Common myeloid progenitor, CD34-positive (primary cell): ENCODE measurements around the gene SRSF12.
A peak's percentile ranks its signal among the peaks of the same experiment; 100 is the strongest.
"Not testable (repeated sequence)": the region's sequence is repeated elsewhere in the genome, so short reads cannot be mapped to it uniquely, and the experiment has no call there.

ENCODE experiments used
- CTCF ChIA-PET: fragments of 350-600 bp; sonication (Branson Sonifier 250); formaldehyde crosslinking; loops from one replicate; lab custom pipeline; 2021; ENCODE audit warnings: antibody characterized with exemption; lab: Charles Lee
- POLR2A ChIA-PET: fragments of 350-600 bp; sonication (Branson Sonifier 250); formaldehyde crosslinking; loops from one replicate; lab custom pipeline; 2021; ENCODE audit warnings: antibody characterized with exemption; lab: Charles Lee
- DNase-seq, 3 donors: peaks; one replicate each; pipeline versions ENCODE4 v3.0.0 to v3.0.0-alpha.2; 2013
- H3K27ac ChIP-seq, 2 experiments: 1 replicate in 1 of 2; 2 replicates in 1 of 2; pipeline ENCODE4 v1.7.0; 2013; ENCODE audit warnings: inconsistent platforms in 2 of 2, low read length in 2 of 2, mild to moderate bottlenecking in 2 of 2, low read depth in 1 of 2, moderate library complexity in 1 of 2; ENCODE audit not compliant: severe bottlenecking in 2 of 2, insufficient read depth in 1 of 2, poor library complexity in 1 of 2
- H3K27me3 ChIP-seq, 5 experiments: replicated peaks in 2 of 5; 1 replicate in 3 of 5; 2 replicates in 2 of 5; pipeline versions ENCODE4 v1.6.1 to v1.7.0; 2013; ENCODE audit warnings: low read length in 4 of 5, mild to moderate bottlenecking in 2 of 5, moderate library complexity in 2 of 5, inconsistent platforms in 1 of 5; ENCODE audit not compliant: insufficient read depth in 5 of 5, control insufficient read depth in 4 of 5
- H3K36me3 ChIP-seq, 4 experiments: 1 replicate in 2 of 4; 2 replicates in 2 of 4; pipeline versions ENCODE4 v1.6.1 to v1.7.0; 2013; ENCODE audit warnings: low read length in 3 of 4, control low read depth in 1 of 4, mild to moderate bottlenecking in 1 of 4; ENCODE audit not compliant: control insufficient read depth in 4 of 4, insufficient read depth in 4 of 4
- H3K4me1 ChIP-seq, 4 experiments: 1 replicate in 3 of 4; 2 replicates in 1 of 4; pipeline versions ENCODE4 v1.6.1 to v1.7.1; 2013; ENCODE audit warnings: low read length in 3 of 4, mild to moderate bottlenecking in 3 of 4, control low read depth in 1 of 4, inconsistent platforms in 1 of 4, moderate library complexity in 1 of 4; ENCODE audit not compliant: control insufficient read depth in 4 of 4, insufficient read depth in 4 of 4; ENCODE audit errors: control extremely low read depth in 1 of 4
- H3K4me3 ChIP-seq, 7 experiments: 1 replicate in 4 of 7; 2 replicates in 3 of 7; pipeline versions ENCODE4 v1.5.1 to v1.7.0; 2013; ENCODE audit warnings: mild to moderate bottlenecking in 7 of 7, low read length in 6 of 7, moderate library complexity in 6 of 7, inconsistent platforms in 2 of 7, low read depth in 2 of 7, control low read depth in 1 of 7; ENCODE audit not compliant: insufficient read depth in 4 of 7, control insufficient read depth in 1 of 7; ENCODE audit errors: extremely low read depth in 1 of 7
- H3K9me3 ChIP-seq, 5 experiments: 1 replicate in 4 of 5; 2 replicates in 1 of 5; pipeline versions ENCODE4 v1.6.1 to v1.7.1; 2013; ENCODE audit warnings: low read length in 4 of 5, mild to moderate bottlenecking in 2 of 5, inconsistent platforms in 1 of 5, low read depth in 1 of 5, moderate library complexity in 1 of 5; ENCODE audit not compliant: control insufficient read depth in 4 of 5, insufficient read depth in 2 of 5; ENCODE audit errors: control extremely low read depth in 1 of 5
- WGBS: methylation state at CpG from one replicate; pipeline ENCODE4 v1.1.5; 2013; ENCODE audit not compliant: insufficient coverage; 5-methylcytosine and 5-hydroxymethylcytosine counted together

The SRSF12 gene

GRCh38 chr6:89131599-89131998 is 13.7 kb upstream of the SRSF12 start:
- peaks cover 0 to 12% (median 8%) of the 10 kb centered on the region in 5 experiments for H3K9me3 ChIP-seq
- H3K36me3 ChIP-seq, result no peaks in the 10 kb centered on the region
- DNase-seq, result no peak
- no peaks in the 10 kb centered on the region for H3K27me3 ChIP-seq
- H3K4me1 ChIP-seq, result no peaks in the 10 kb centered on the region
- 100% methylated on average over 2 of the region's 3 CpGs for WGBS
- ChIA-PET CTCF (interaction anchor here (0.7 to 1.9 kb wide), 5 partner anchors 9 to 241 kb away, joined by 3 to 7 read pairs (median 3); no protein-coding TSS in a partner anchor), POLR2A (interaction anchor here (1.2 kb wide), 1 partner anchor 14 kb away, joined by 3 read pairs; the partner anchor contains the start of gene PM20D2)
- no peak overlapping the region for H3K27ac ChIP-seq
- no peak overlapping the region for H3K4me3 ChIP-seq

GRCh38 chr6:89128256-89128671 is 10.4 kb upstream of the SRSF12 start:
- POLR2A ChIA-PET, H3K27ac ChIP-seq, H3K4me1 ChIP-seq, H3K4me3 ChIP-seq, H3K27me3 ChIP-seq, H3K36me3 ChIP-seq: not testable (repeated sequence)
- CTCF ChIA-PET, result interaction anchor here (1.0 to 1.6 kb wide), 2 partner anchors 13 to 17 kb away, joined by 3 to 4 read pairs; no protein-coding TSS in a partner anchor
- peaks cover 0 to 12% (median 8%) of the 10 kb centered on the region in 5 experiments for H3K9me3 ChIP-seq
- 59% methylated on average over 2 of the region's 2 CpGs for WGBS
- DNase-seq, result peak in 2 of 3 donors; percentile 52 to 64

- Histone ChIP-seq H3K9me3 (peaks cover 0 to 6% (median 2%) of the 10 kb centered on the region in 5 experiments), H3K27ac (no peak overlapping the region), H3K4me3 (no peak overlapping the region), H3K27me3 (no peaks in the 10 kb centered on the region), H3K36me3 (no peaks in the 10 kb centered on the region), H3K4me1 (peaks cover 0 to 5% (median 4%) of the 10 kb centered on the region in 4 experiments)
- POLR2A ChIA-PET, result interaction anchor here (1.6 kb wide), 1 partner anchor 24 kb away, joined by 3 read pairs; the partner anchor contains the start of gene PM20D2
- CTCF ChIA-PET, result interaction anchor here (0.5 to 3.0 kb wide), 14 partner anchors 12 to 250 kb away, joined by 3 to 36 read pairs (median 4); partner anchors contain the start of gene PM20D2
- DNase-seq, result peak in 2 of 3 donors; percentile 66 to 71
Measured at GRCh38 chr6:89122625-89123024, 4.8 kb upstream of the SRSF12 start.

GRCh38 chr6:89121934-89122333 is 4.1 kb upstream of the SRSF12 start:
- H3K9me3 ChIP-seq, result no peaks in the 10 kb centered on the region
- H3K4me3 ChIP-seq, result no peak overlapping the region
- CTCF ChIA-PET, result interaction anchor here (0.7 to 3.0 kb wide), 11 partner anchors 11 to 250 kb away, joined by 3 to 36 read pairs (median 4); partner anchors contain the start of gene PM20D2
- WGBS, result no CpG with 5 or more reads among the region's 1 CpG
- peaks cover 0 to 7% (median 7%) of the 10 kb centered on the region in 4 experiments for H3K4me1 ChIP-seq
- H3K27ac ChIP-seq, result no peak overlapping the region
- H3K27me3 ChIP-seq, result no peaks in the 10 kb centered on the region
- no peaks in the 10 kb centered on the region for H3K36me3 ChIP-seq
- POLR2A ChIA-PET, result no interaction called here
- no peak for DNase-seq

- no peak for DNase-seq
- CTCF ChIA-PET, result interaction anchor here (0.7 to 1.8 kb wide), 6 partner anchors 26 to 138 kb away, joined by 3 to 11 read pairs (median 4); partner anchors contain the start of gene PM20D2
- 100% methylated on average over 4 of the region's 4 CpGs for WGBS
- no peaks in the 10 kb centered on the region for H3K27me3 ChIP-seq
- peaks cover 0 to 13% (median 10%) of the 10 kb centered on the region in 4 experiments for H3K4me1 ChIP-seq
- H3K9me3 ChIP-seq, result no peaks in the 10 kb centered on the region
- H3K36me3 ChIP-seq, result no peaks in the 10 kb centered on the region
- POLR2A ChIA-PET, result no interaction called here
- H3K27ac ChIP-seq, result no peak overlapping the region
- H3K4me3 ChIP-seq, result no peak overlapping the region
Measured at GRCh38 chr6:89120371-89120770, 2.5 kb upstream of the SRSF12 start.

- peaks cover 0 to 13% (median 10%) of the 10 kb centered on the region in 4 experiments for H3K4me1 ChIP-seq
- H3K27ac ChIP-seq, result no peak overlapping the region
- CTCF ChIA-PET, result interaction anchor here (0.6 to 3.0 kb wide), 9 partner anchors 14 to 254 kb away, joined by 3 to 13 read pairs (median 3); no protein-coding TSS in a partner anchor
- no peaks in the 10 kb centered on the region for H3K9me3 ChIP-seq
- POLR2A ChIA-PET, result interaction anchor here (1.1 kb wide), 1 partner anchor 33 kb away, joined by 3 read pairs; no protein-coding TSS in a partner anchor
- H3K4me3 ChIP-seq, result no peak overlapping the region
- peak in 2 of 3 donors; percentile 25 to 34 for DNase-seq
- WGBS, result 86% methylated on average over 7 of the region's 8 CpGs
- no peaks in the 10 kb centered on the region for H3K27me3 ChIP-seq
- H3K36me3 ChIP-seq, result no peaks in the 10 kb centered on the region
Measured at GRCh38 chr6:89118931-89119330, 1.1 kb upstream of the SRSF12 start.

- DNase-seq, result peak in 2 of 3 donors; percentile 22 to 37
- Histone ChIP-seq H3K27me3 (no peaks in the 10 kb centered on the region), H3K9me3 (no peaks in the 10 kb centered on the region), H3K4me1 (peaks cover 0 to 13% (median 10%) of the 10 kb centered on the region in 4 experiments), H3K36me3 (no peaks in the 10 kb centered on the region), H3K27ac (no peak overlapping the region), H3K4me3 (peak overlapping the region in 5 of 7 experiments; percentile 72 to 86 (median 79))
- ChIA-PET CTCF (interaction anchor here (0.8 to 3.0 kb wide), 8 partner anchors 10 to 255 kb away, joined by 3 to 13 read pairs (median 4); partner anchors contain the start of gene RNGTT), POLR2A (interaction anchor here (0.6 kb wide), 1 partner anchor 27 kb away, joined by 3 read pairs; no protein-coding TSS in a partner anchor)
- no CpG with 5 or more reads among the region's 6 CpGs for WGBS
Measured at GRCh38 chr6:89116702-89117101, 1.2 kb downstream of the SRSF12 start.
